Measurements from ENCODE around the gene FBXO2. TPM values are rescaled to one million over a fixed set of nuclear protein-coding genes. Genes with fewer than 3 reads are reported as not detected.
"Not testable (repeated sequence)": the region's sequence is repeated elsewhere in the genome, so short reads cannot be mapped to it uniquely, and the experiment has no call there.

FBXO2 gene
- total and polyA plus RNA-seq, 8 donors = 25.3 to 75.6 (median 43.7) TPM

DNA sequence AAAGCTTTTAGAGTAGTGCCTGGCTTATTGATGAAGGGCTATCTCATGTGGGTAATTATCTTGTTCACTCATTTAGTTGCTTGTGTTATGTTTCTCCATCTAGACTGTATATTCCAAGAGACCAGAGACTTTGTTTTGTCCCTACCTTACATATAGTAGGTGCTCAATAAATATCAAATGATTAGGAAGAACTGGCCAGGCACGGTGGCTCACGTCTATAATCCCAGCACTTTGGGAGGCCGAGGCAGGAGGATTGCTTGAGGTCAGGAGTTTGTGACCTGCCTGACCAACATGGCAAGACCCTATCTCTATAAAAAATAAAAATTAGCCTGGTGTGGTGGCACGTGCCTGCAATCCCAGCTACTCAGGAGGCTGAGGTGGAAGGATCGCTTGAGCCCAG, 9.0 kb downstream of the FBXO2 start:
- intact Hi-C loops (cut with DNase I) = loop anchor here in 2 of 3 donors (10.0 kb wide), 4 partner anchors 310 to 610 kb away; no protein-coding TSS in a partner anchor
- TF ChIP-seq, protein P1, sequence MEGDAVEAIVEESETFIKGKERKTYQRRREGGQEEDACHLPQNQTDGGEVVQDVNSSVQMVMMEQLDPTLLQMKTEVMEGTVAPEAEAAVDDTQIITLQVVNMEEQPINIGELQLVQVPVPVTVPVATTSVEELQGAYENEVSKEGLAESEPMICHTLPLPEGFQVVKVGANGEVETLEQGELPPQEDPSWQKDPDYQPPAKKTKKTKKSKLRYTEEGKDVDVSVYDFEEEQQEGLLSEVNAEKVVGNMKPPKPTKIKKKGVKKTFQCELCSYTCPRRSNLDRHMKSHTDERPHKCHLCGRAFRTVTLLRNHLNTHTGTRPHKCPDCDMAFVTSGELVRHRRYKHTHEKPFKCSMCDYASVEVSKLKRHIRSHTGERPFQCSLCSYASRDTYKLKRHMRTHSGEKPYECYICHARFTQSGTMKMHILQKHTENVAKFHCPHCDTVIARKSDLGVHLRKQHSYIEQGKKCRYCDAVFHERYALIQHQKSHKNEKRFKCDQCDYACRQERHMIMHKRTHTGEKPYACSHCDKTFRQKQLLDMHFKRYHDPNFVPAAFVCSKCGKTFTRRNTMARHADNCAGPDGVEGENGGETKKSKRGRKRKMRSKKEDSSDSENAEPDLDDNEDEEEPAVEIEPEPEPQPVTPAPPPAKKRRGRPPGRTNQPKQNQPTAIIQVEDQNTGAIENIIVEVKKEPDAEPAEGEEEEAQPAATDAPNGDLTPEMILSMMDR (IDR thresholded peaks at IDR 0.05) = no peak
- no peak for ATAC-seq
- H3K9me3 ChIP-seq = no peaks in the 10 kb centered on the region
- WGBS, 2 donors = 95 to 96% methylated on average over 5 of the region's 5 CpGs
- FAIRE-seq = no peak
- no peaks in the 10 kb centered on the region for H3K36me3 ChIP-seq
- peaks cover 5 to 17% (median 6%) of the 10 kb centered on the region in 3 donors for H3K4me1 ChIP-seq
- H3K27ac ChIP-seq = no peak overlapping the region
- DNase-seq = no peak
- H3K4me3 ChIP-seq = no peak overlapping the region
- H3K27me3 ChIP-seq = no peaks in the 10 kb centered on the region

DNA sequence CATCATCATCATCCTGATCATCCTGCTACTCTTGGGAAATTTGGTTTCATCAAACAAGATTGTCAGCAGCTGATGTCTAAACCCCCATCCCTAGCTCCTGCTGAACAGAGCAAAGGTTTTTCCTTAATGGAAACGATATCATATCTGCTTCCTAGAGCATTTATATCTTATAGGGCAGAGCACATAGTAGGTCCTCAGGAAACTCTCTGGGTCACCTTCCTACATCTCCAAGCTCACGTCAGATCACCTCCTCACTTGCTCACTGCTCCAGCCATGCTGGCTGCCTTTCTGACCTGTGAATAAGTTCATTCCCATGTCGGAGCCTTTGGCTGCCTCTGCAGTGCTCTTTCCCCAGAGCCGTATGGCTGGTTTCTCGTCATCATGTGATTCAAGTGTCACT, 10.4 kb downstream of the FBXO2 start:
- FAIRE-seq (no peak), ATAC-seq (no peak), DNase-seq (peak in 1 of 6 donors; percentile 25)
- Histone ChIP-seq H3K36me3 (no peaks in the 10 kb centered on the region), H3K27ac (no peak overlapping the region), H3K9me3 (no peaks in the 10 kb centered on the region), H3K27me3 (no peaks in the 10 kb centered on the region), H3K4me3 (no peak overlapping the region), H3K4me1 (peaks cover 0 to 10% (median 6%) of the 10 kb centered on the region in 3 donors)
- intact Hi-C loops (cut with DNase I) = loop anchor here in 2 of 3 donors (10.0 kb wide), 4 partner anchors 309 to 609 kb away; no protein-coding TSS in a partner anchor
- TF ChIP-seq, protein P1 (IDR thresholded peaks at IDR 0.05) = no peak
- 48 to 51% methylated on average over 5 of the region's 5 CpGs for WGBS, 2 donors

- not testable (repeated sequence) for H3K27ac ChIP-seq, H3K4me3 ChIP-seq, H3K36me3 ChIP-seq, H3K27me3 ChIP-seq, H3K4me1 ChIP-seq, FAIRE-seq, H3K9me3 ChIP-seq
- peak in 3 of 6 donors; percentile 35 to 69 (median 58) for DNase-seq
- peak; percentile 63 to 89 (median 82) for ATAC-seq
- intact Hi-C loops (cut with DNase I) = loop anchor here in 2 of 3 donors (10.0 kb wide), 4 partner anchors 308 to 608 kb away; no protein-coding TSS in a partner anchor
- TF ChIP-seq, protein P1 (IDR thresholded peaks at IDR 0.05) = peak; percentile 83 to 93 (median 90)
- 58 to 60% methylated on average over 18 of the region's 18 CpGs for WGBS, 2 donors
These were observed 11.7 kb downstream of the FBXO2 start for GRCh38 chr1:11642418-11643017.

- no peaks in the 10 kb centered on the region for H3K36me3 ChIP-seq
- TF ChIP-seq, protein P1 (IDR thresholded peaks at IDR 0.05) = no peak
- no peak for ATAC-seq
- H3K27ac ChIP-seq = no peak overlapping the region
- no peak for DNase-seq
- H3K4me3 ChIP-seq = no peak overlapping the region
- H3K4me1 ChIP-seq = no peaks in the 10 kb centered on the region
- H3K27me3 ChIP-seq = no peaks in the 10 kb centered on the region
- intact Hi-C loops (cut with DNase I) = loop anchor here in 2 of 3 donors (10.0 kb wide), 4 partner anchors 307 to 607 kb away; no protein-coding TSS in a partner anchor
- 70 to 73% methylated on average over 5 of the region's 5 CpGs for WGBS, 2 donors
- H3K9me3 ChIP-seq = no peaks in the 10 kb centered on the region
- no peak for FAIRE-seq
These were observed 12.4 kb downstream of the FBXO2 start for GRCh38 chr1:11641776-11642305.

DNA sequence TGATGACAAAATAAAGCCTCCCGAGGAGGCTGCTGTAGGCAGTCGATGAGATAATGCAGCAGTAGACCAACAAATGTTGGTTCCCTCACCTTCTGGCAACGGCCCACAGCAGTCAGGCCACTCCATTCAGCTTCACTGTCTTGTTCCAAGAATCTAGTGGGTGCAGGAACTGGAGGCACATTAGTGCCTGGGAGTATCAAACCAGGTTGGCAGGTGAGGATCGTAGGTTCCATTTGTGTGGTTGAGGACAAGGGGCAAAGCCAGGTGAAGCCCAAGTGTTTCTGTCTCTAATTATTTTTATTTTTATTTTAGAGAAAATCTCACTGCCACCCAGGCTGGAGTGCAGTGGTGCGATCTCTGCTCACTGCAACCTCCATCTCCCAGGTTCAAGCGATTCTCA, 13.3 kb downstream of the FBXO2 start:
- intact Hi-C loops (cut with DNase I) = loop anchor here in 2 of 3 donors (10.0 kb wide), 4 partner anchors 306 to 606 kb away; no protein-coding TSS in a partner anchor
- no peak for DNase-seq
- ATAC-seq = no peak
- 60 to 67% methylated on average over 6 of the region's 6 CpGs for WGBS, 2 donors
- Histone ChIP-seq H3K4me1 (no peaks in the 10 kb centered on the region), H3K36me3 (no peaks in the 10 kb centered on the region), H3K9me3 (no peaks in the 10 kb centered on the region), H3K4me3 (no peak overlapping the region), H3K27ac (no peak overlapping the region), H3K27me3 (no peaks in the 10 kb centered on the region)
- TF ChIP-seq, protein P1 (IDR thresholded peaks at IDR 0.05) = no peak
- FAIRE-seq = no peak

Data from pancreas (tissue), 10 donors.